GM21526 (cell line): Measurements from ENCODE around the gene DFFA.

ENCODE experiments used
- ATAC-seq: cut with Tn5 transposase; IDR thresholded peaks from one replicate; pipeline ENCODE4 v1.9.1; 2021; ENCODE audit warnings: moderate library complexity; ENCODE audit not compliant: unreplicated experiment, low FRiP score

Gene DFFA

GRCh38 chr1:10472220-10473144 lies at the start of gene DFFA:
Gene DFFA, minus strand, starts transcription at chr1:10472529. Its CDS starts 71 bp downstream, at chr1:10472458.
- ATAC-seq = peak; percentile 75

- ATAC-seq = no peak
These were observed 49.3 kb upstream of the DFFA start for GRCh38 chr1:10521537-10522157.

- no peak for ATAC-seq
These were observed 48.6 kb upstream of the DFFA start for GRCh38 chr1:10520952-10521351.

GRCh38 chr1:10520497-10520896 lies 48.2 kb upstream of the DFFA start:
- ATAC-seq = no peak

- no peak for ATAC-seq
These were observed 46.7 kb upstream of the DFFA start for GRCh38 chr1:10519016-10519417.

- no peak for ATAC-seq
These were observed 45.3 kb upstream of the DFFA start for GRCh38 chr1:10517677-10517982.

- ATAC-seq = no peak
These were observed 44.8 kb upstream of the DFFA start for GRCh38 chr1:10516925-10517676.

GRCh38 chr1:10515976-10516750 lies 43.8 kb upstream of the DFFA start:
- ATAC-seq = no peak

- no peak for ATAC-seq
These were observed 43.1 kb upstream of the DFFA start for GRCh38 chr1:10515301-10515975.

- ATAC-seq = no peak
These were observed 42.3 kb upstream of the DFFA start for GRCh38 chr1:10514490-10515235.

- no peak for ATAC-seq
These were observed 40.9 kb upstream of the DFFA start for GRCh38 chr1:10513199-10513598.

GRCh38 chr1:10511494-10511885 lies 39.2 kb upstream of the DFFA start:
- no peak for ATAC-seq

GRCh38 chr1:10510520-10511493 lies 38.5 kb upstream of the DFFA start:
- peak; percentile 66 for ATAC-seq

- ATAC-seq = no peak
These were observed 37.6 kb upstream of the DFFA start for GRCh38 chr1:10509809-10510509.

- no peak for ATAC-seq
These were observed 36.2 kb upstream of the DFFA start for GRCh38 chr1:10508511-10508951.

GRCh38 chr1:10507111-10507879 lies 35.0 kb upstream of the DFFA start:
- no peak for ATAC-seq

- no peak for ATAC-seq
These were observed 34.3 kb upstream of the DFFA start for GRCh38 chr1:10506677-10507047.
